Activated CD4-positive, alpha-beta T cell treated with anti-CD3 and anti-CD28 coated beads, Interleukin-2, amount 50 U/mL, for 48 hours (primary cell): ENCODE data around the gene ZBTB7A.

Experiments
- DNase-seq, 2 experiments: peaks; one replicate each; pipeline ENCODE4 v3.0.0-alpha.2; 2020

The ZBTB7A gene

GRCh38 chr19:4052114-4052992 lies 14.3 kb downstream of the ZBTB7A start:
- no peak for DNase-seq

- peak in 1 of 2 experiments; percentile 51 for DNase-seq
These were observed 15.3 kb downstream of the ZBTB7A start for GRCh38 chr19:4051175-4052101.

GRCh38 chr19:4049432-4049831 lies 17.3 kb downstream of the ZBTB7A start:
- DNase-seq = no peak

- no peak for DNase-seq
These were observed 19.6 kb downstream of the ZBTB7A start for GRCh38 chr19:4046946-4047683.

GRCh38 chr19:4046362-4046691 lies 20.4 kb downstream of the ZBTB7A start:
- DNase-seq = no peak

- no peak for DNase-seq
These were observed 20.9 kb downstream of the ZBTB7A start for GRCh38 chr19:4045597-4046361.

- DNase-seq = no peak
These were observed 21.7 kb downstream of the ZBTB7A start for GRCh38 chr19:4044990-4045465.

- no peak for DNase-seq
These were observed 22.6 kb downstream of the ZBTB7A start for GRCh38 chr19:4043966-4044715.

GRCh38 chr19:4043401-4043800 lies 23.3 kb downstream of the ZBTB7A start:
- DNase-seq = no peak

GRCh38 chr19:4042731-4043082 lies 24.0 kb downstream of the ZBTB7A start:
- no peak for DNase-seq

- no peak for DNase-seq
These were observed 24.5 kb downstream of the ZBTB7A start for GRCh38 chr19:4042064-4042730.

- no peak for DNase-seq
These were observed 27.9 kb downstream of the ZBTB7A start for GRCh38 chr19:4038661-4039423.

GRCh38 chr19:4038057-4038456 lies 28.6 kb downstream of the ZBTB7A start:
- DNase-seq = no peak

- DNase-seq = no peak
These were observed 29.3 kb downstream of the ZBTB7A start for GRCh38 chr19:4037301-4037949.

- no peak for DNase-seq
These were observed 30.0 kb downstream of the ZBTB7A start for GRCh38 chr19:4036576-4037300.

- DNase-seq = no peak
These were observed 31.1 kb downstream of the ZBTB7A start for GRCh38 chr19:4035582-4035981.

GRCh38 chr19:4035018-4035566 lies 31.6 kb downstream of the ZBTB7A start:
- no peak for DNase-seq
